Smooth muscle cell (in vitro differentiated cells): Measurements from ENCODE around the gene ABCA13. TPM values are rescaled to one million over a fixed set of nuclear protein-coding genes. Genes with fewer than 3 reads are reported as not detected.

Source experiments
- DNase-seq: peaks from one replicate; lab custom pipeline; 2025; ENCODE audit not compliant: unreplicated experiment; lab: John Stamatoyannopoulos, UW
- H2AFZ ChIP-seq: fragments of 200-600 bp; sonication (generic); 2 replicates; pipeline ENCODE4 v1.6.0; 2016; ENCODE audit warnings: antibody characterized with exemption, low read depth, mild to moderate bottlenecking
- H3F3A ChIP-seq: fragments of 200-600 bp; sonication (generic); 2 replicates; pipeline ENCODE4 v1.6.0; 2017; ENCODE audit warnings: antibody characterized with exemption, low read depth
- H3K27ac ChIP-seq: fragments of 200-600 bp; sonication (generic); 2 replicates; pipeline ENCODE4 v1.5.1; 2016; ENCODE audit warnings: low read depth, mild to moderate bottlenecking
- H3K27me3 ChIP-seq: fragments of 200-600 bp; sonication (generic); 2 replicates; pipeline ENCODE4 v1.6.1; 2016; ENCODE audit warnings: low read depth, mild to moderate bottlenecking
- H3K36me3 ChIP-seq: fragments of 200-600 bp; sonication (generic); 2 replicates; pipeline ENCODE4 v1.5.1; 2016; ENCODE audit warnings: low read depth
- H3K4me1 ChIP-seq: fragments of 200-600 bp; sonication (generic); 2 replicates; pipeline ENCODE4 v1.5.1; 2016; ENCODE audit warnings: low read depth
- H3K4me2 ChIP-seq: fragments of 200-600 bp; sonication (generic); 2 replicates; pipeline ENCODE4 v1.6.0; 2016; ENCODE audit warnings: mild to moderate bottlenecking
- H3K4me3 ChIP-seq: fragments of 200-600 bp; sonication (generic); 2 replicates; pipeline ENCODE4 v1.5.1; 2016; ENCODE audit warnings: mild to moderate bottlenecking
- H3K79me2 ChIP-seq: fragments of 200-600 bp; sonication (generic); 2 replicates; pipeline ENCODE4 v1.6.0; 2016; ENCODE audit warnings: low read depth, mild to moderate bottlenecking
- H3K9ac ChIP-seq: fragments of 200-600 bp; sonication (generic); 2 replicates; pipeline ENCODE4 v1.6.0; 2016; ENCODE audit warnings: low read depth
- H3K9me3 ChIP-seq: fragments of 200-600 bp; sonication (generic); replicated peaks from 2 replicates; pipeline ENCODE4 v1.5.1; 2016; ENCODE audit warnings: low read depth
- H4K20me1 ChIP-seq: fragments of 200-600 bp; sonication (generic); 2 replicates; pipeline ENCODE4 v1.6.0; 2016; ENCODE audit warnings: low read depth
- CTCF ChIP-seq: fragments of 200-600 bp; sonication (generic); IDR thresholded peaks from 2 replicates; pipeline ENCODE4 v1.5.1; 2017; ENCODE audit warnings: borderline replicate concordance, mild to moderate bottlenecking, antibody characterized with exemption; ENCODE audit not compliant: insufficient read depth, poor library complexity, severe bottlenecking
- WGBS: methylation state at CpG from one replicate; pipeline ENCODE4 v1.1.7; 2016; ENCODE audit warnings: low lambda C conversion rate; 5-methylcytosine and 5-hydroxymethylcytosine counted together
- polyA plus RNA-seq: library from polyadenylated mRNA; unstranded; fragments of >200 nt; fragmentation: Nextera tagmentation; extraction: Ambion mirVana; gene quantifications from 2 replicates; pipeline ENCODE4 v1.2.1, GENCODE V29; 2016
- total RNA-seq: library from RNA; depleted of rRNA; stranded (reverse); fragments of >200 nt; gene quantifications from 2 replicates; pipeline ENCODE4 v1.2.3, GENCODE V29; 2014

ABCA13 gene
- total and polyA plus RNA-seq, 2 experiments from 2014 or later = not detected

DNA sequence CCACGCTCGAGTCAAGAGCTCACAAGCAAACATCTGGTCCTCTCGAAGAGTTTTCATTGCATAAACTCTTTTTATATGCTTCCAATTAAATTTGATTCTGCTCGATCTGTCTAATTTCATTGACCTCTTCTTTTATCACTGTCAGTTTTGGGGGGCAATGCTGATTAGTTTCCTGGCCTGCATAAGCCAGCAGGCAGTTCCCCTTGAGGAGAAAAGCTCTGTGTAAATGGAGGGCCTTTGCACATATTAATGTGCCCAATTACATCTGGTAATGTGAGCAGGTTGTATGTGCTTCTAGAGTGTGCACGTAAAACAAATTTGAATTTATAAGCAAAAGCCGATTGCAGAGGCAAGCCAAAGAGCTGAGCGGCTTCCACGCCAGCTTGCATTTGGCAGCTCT, 210.3 kb downstream of the ABCA13 start:
- Histone ChIP-seq H3F3A (no peaks in the 10 kb centered on the region), H3K4me2 (no peak overlapping the region), H3K4me1 (no peaks in the 10 kb centered on the region), H3K9me3 (no peaks in the 10 kb centered on the region), H3K27ac (no peak overlapping the region), H2AFZ (no peak overlapping the region), H3K27me3 (no peaks in the 10 kb centered on the region), H3K9ac (no peak overlapping the region), H4K20me1 (no peaks in the 10 kb centered on the region), H3K4me3 (no peak overlapping the region), H3K36me3 (no peaks in the 10 kb centered on the region), H3K79me2 (no peaks in the 10 kb centered on the region)
- DNase-seq = no peak
- WGBS = 91% methylated on average over 8 of the region's 8 CpGs
- TF ChIP-seq CTCF = no peak

DNA sequence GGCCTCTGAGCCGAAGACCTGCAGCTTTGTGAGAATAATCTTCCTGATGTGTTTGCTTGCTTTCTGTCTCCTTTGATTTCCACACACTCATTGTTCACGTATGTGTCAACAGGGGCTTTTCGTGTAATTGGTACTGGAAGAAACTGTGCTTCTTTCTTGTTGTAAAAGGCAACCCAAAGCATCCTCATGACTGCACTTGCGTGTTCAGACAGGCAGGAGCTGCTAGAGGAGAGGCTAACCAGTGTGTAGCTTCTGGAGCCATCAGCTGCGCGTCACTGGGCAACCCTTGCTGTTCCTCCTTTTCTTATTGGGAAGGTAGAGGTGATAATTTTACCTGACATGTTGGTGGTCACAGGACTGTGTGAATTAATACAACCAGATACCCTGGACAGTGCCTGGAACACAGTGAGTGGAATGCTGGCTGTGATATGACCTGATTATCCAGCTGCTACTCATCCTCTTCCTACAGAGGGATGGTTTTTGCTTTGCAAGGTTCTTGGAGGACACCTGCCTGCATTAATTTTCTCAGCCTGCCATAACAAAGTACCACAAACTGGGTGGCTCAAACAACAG, 213.0 kb downstream of the ABCA13 start:
- Histone ChIP-seq H3F3A (no peaks in the 10 kb centered on the region), H3K79me2 (no peaks in the 10 kb centered on the region), H3K36me3 (no peaks in the 10 kb centered on the region), H3K4me1 (no peaks in the 10 kb centered on the region), H3K4me3 (no peak overlapping the region), H2AFZ (no peak overlapping the region), H3K9me3 (no peaks in the 10 kb centered on the region), H4K20me1 (no peaks in the 10 kb centered on the region), H3K4me2 (no peak overlapping the region), H3K27me3 (no peaks in the 10 kb centered on the region), H3K27ac (no peak overlapping the region), H3K9ac (no peak overlapping the region)
- DNase-seq = no peak
- TF ChIP-seq CTCF = no peak
- 86% methylated on average over 6 of the region's 6 CpGs for WGBS

DNA sequence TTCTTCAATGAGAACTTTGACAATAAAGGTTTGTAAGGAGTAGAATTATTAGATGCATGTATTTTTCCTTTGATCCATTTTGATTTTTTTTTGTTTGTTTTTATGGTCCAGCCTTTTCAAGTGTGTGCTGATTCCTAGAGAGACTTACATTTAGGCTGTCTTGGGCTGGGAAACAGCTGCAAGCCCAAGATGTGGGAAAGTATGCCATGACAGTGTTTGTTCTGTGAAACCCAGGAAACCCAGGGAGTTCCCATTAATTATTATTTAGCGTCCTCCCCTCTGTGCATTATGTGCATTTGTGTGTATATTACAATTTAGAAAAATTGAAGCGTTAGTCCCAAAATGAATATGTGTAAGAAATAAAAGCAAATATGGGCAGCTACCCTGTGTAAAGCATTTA, 216.7 kb downstream of the ABCA13 start:
- no peaks in the 10 kb centered on the region for H3K27me3 ChIP-seq
- no peak overlapping the region for H3K27ac ChIP-seq
- no peaks in the 10 kb centered on the region for H3K79me2 ChIP-seq
- peaks cover 5% of the 10 kb centered on the region for H3K4me1 ChIP-seq
- no peaks in the 10 kb centered on the region for H3K36me3 ChIP-seq
- 91% methylated on average over 2 of the region's 2 CpGs for WGBS
- no peak overlapping the region for H3K4me3 ChIP-seq
- no peaks in the 10 kb centered on the region for H3K9me3 ChIP-seq
- H2AFZ ChIP-seq = no peak overlapping the region
- no peak overlapping the region for H3K9ac ChIP-seq
- no peak for TF ChIP-seq CTCF
- DNase-seq = no peak
- no peak overlapping the region for H3K4me2 ChIP-seq
- H3F3A ChIP-seq = peaks cover 5% of the 10 kb centered on the region
- no peaks in the 10 kb centered on the region for H4K20me1 ChIP-seq

DNA sequence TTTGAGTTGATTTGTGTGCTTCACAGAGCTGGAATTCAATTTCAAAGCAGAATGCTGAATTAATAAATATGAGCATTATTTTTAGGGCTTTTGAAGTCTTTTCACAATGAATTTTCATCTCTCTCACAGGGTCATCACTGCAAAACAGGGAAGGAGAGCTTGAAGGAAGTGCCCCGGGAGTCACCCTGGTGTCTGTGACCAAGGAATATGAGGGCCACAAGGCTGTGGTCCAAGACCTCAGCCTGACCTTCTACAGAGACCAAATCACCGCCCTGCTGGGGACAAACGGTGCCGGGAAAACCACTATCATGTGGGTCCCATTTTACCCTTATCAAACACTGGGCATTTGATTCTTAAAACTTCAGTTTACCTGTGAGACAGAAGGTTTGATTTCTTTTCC, 217.7 kb downstream of the ABCA13 start:
- Histone ChIP-seq H3K4me3 (no peak overlapping the region), H3K9ac (no peak overlapping the region), H3K4me1 (peaks cover 5% of the 10 kb centered on the region), H3K79me2 (no peaks in the 10 kb centered on the region), H3K4me2 (no peak overlapping the region), H2AFZ (no peak overlapping the region), H4K20me1 (no peaks in the 10 kb centered on the region), H3F3A (peaks cover 5% of the 10 kb centered on the region), H3K27ac (no peak overlapping the region), H3K9me3 (no peaks in the 10 kb centered on the region), H3K36me3 (no peaks in the 10 kb centered on the region), H3K27me3 (no peaks in the 10 kb centered on the region)
- no peak for TF ChIP-seq CTCF
- DNase-seq = no peak
- WGBS = 92% methylated on average over 4 of the region's 4 CpGs
